HS-27A (cell line): ENCODE data around the gene COPB2.

Experiments
- DNase-seq: peaks from one replicate; pipeline ENCODE4 v3.0.0-alpha.2; 2012; ENCODE audit warnings: low read depth, missing footprints

Gene COPB2

DNA sequence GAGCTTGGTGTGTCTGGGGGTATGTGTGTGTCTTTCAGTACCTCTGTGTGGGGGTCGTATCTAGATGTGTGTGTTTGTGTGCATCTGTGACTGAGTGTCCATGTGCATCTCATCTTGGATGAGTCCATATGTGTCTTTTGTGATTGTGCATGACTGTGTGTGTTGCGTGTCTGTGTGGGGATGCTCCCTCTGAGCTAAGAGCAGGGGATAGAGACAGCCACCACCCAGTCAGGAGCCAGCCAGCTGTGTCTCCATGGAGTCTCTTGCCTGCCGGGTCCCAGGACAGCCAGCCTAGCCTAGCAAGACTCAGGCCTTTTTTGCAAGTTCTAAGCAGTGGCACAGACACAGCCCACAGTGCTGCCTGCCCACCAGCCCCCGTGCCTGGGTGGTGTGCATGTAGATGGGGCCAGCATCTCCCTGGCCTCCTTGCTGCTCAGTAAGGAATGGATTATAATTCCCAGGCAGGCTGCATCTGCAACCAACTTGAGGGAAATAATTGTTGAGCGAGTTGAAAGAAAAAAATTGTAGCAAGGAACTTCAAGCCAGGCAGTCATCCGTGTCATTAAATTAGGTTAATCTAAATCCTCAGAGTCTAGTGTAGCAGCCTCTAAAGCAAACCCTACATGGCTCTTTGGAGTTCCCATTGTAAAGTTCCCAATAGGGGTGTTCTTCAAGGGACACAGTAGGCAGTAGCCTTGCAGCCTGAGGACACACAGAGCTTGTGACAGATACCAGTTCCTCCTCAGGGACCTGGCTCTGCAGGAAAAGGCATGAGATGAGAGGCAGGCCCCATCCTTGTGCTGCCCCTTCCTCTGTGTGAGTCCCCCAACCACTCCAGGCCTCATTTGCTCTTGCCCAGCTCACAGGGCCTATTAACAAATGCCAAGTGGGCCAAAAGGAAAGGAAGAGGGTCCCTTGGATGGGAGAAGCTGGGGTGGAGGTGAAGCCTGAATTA, 81.6 kb downstream of the COPB2 start:
- DNase-seq: no peak
